Adrenal gland (tissue), 12 donors: Measurements from ENCODE around the gene IQGAP2. TPM values are rescaled to one million over a fixed set of nuclear protein-coding genes. Genes with fewer than 3 reads are reported as not detected.

Experiments
- DNase-seq, 7 donors: peaks; one replicate each; pipeline ENCODE4 v3.0.0-alpha.2; 2019 to 2020
- H3K27ac ChIP-seq, 5 donors: fragments of 200-600 bp; sonication (generic) in 4 of 5; 1 replicate in 3 of 5; 2 replicates in 2 of 5; pipeline versions ENCODE4 v1.5.1 to v1.8.0; 2016 to 2020; ENCODE audit warnings: mild to moderate bottlenecking in 1 of 5
- H3K27me3 ChIP-seq: fragments of 200-600 bp; 2 replicates; pipeline ENCODE4 v1.8.0; 2021
- H3K36me3 ChIP-seq, 2 donors: fragments of 200-600 bp; replicated peaks in 1 of 2; 1 replicate in 1 of 2; 2 replicates in 1 of 2; pipeline versions ENCODE4 v1.5.1 to v1.8.0; 2018 to 2022
- H3K4me1 ChIP-seq, 2 donors: fragments of 200-600 bp; replicated peaks in 1 of 2; 1 replicate in 1 of 2; 2 replicates in 1 of 2; pipeline versions ENCODE4 v1.5.1 to v1.8.0; 2018 to 2021
- H3K4me3 ChIP-seq, 4 donors: fragments of 200-600 bp; sonication (generic) in 3 of 4; one replicate each; pipeline ENCODE4 v1.5.1; 2016 to 2018
- H3K9me3 ChIP-seq, 3 donors: fragments of 200-600 bp; sonication (generic) in 1 of 3; replicated peaks in 1 of 3; 1 replicate in 2 of 3; 2 replicates in 1 of 3; pipeline versions ENCODE4 v1.5.1 to v1.8.0; 2016 to 2021
- POLR2A ChIP-seq, 2 donors: fragments of 450-650 bp; IDR thresholded peaks; one replicate each; pipeline ENCODE4 v1.6.1; 2017; ENCODE audit warnings: antibody characterized with exemption in 2 of 2, mild to moderate bottlenecking in 2 of 2, moderate library complexity in 1 of 2
- WGBS, 4 donors: extraction: QIAGEN DNeasy Blood & Tissue Kit in 2 of 4; methylation state at CpG; one replicate each; pipeline versions ENCODE4 v1.1.5 to v1.1.7; 2013 to 2017; 5-methylcytosine and 5-hydroxymethylcytosine counted together
- intact Hi-C, 2 donors: fragments of 100-400 bp; cut with DNase I; formaldehyde crosslinking; loops; one replicate each; pipeline versions ENCODE4 v1.14.1 to v1.15.0; 2022 to 2023
- polyA plus RNA-seq, 3 donors: library from polyadenylated mRNA; stranded (reverse); fragments of 200-250 nt in 2 of 3; fragments of 350-450 nt in 1 of 3; fragmentation: Illumina TruSeq in 1 of 3; extraction: RNeasy Lipid Tissue Mini Kit (QIAGEN cat#74804) in 1 of 3; gene quantifications; one replicate each; pipeline ENCODE4 v1.2.3, GENCODE V29; 2013 to 2014
- total RNA-seq, 9 donors: library from RNA; depleted of rRNA in 4 of 9; stranded (reverse); fragments of >200 nt in 4 of 9; fragments of 120-200 nt in 1 of 9; fragmentation: NEBNext Ultra II Directional in 1 of 9; extraction: Animal tissue kit (Norgen Biotek cat#: 25700) in 1 of 9; gene quantifications; one replicate each; pipeline versions ENCODE4 v1.1.0 to v1.2.4, GENCODE V29; 2013 to 2023
- TF ChIP-seq, protein P1 (sequence below), 6 experiments: fragments of 450-650 bp in 4 of 6; fragments of 200-600 bp in 2 of 6; sonication (generic) in 1 of 6; IDR thresholded peaks; 1 replicate in 5 of 6; 2 replicates in 1 of 6; pipeline versions ENCODE4 v1.5.1 to v1.8.0; 2016 to 2021; ENCODE audit warnings: antibody characterized with exemption in 6 of 6, mild to moderate bottlenecking in 2 of 6, moderate library complexity in 1 of 6
- donor health status: healthy with polysubstance abuse.
- donor health status: Bipolar disorder and iron deficiency.
- donor health status: DM: yes; HTN: yes; CAD: no.
- donor health status: DM: no; HTN: no; CAD: no.
- donor health status: DM: no; HTN: no; CAD: no.
- donor health status: DM: yes; HTN: yes; CAD: no.

Gene IQGAP2
- total and polyA plus RNA-seq, 12 donors = 14.9 to 77.3 (median 36.1) TPM

DNA sequence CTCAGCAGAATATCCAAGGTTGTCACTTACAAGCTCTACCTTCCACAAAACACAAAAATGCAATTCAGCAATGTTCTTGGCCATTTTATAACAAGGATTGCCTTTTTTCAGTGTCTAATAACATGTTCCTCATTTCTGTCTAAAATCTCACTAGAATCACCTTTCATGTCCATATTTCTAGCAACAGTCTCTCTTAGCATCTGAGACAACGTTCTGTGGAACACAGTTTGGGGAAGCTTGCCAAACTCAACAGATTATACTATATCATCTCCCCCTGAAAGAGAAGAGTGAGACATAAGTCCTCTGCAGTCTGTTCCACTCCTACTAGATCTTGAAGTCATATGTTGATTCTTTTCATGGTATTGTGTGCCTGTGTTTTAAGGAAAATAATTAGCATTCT is 149.5 kb downstream of the IQGAP2 start:
- Histone ChIP-seq H3K36me3 (no peaks in the 10 kb centered on the region), H3K9me3 (no peaks in the 10 kb centered on the region), H3K27me3 (no peaks in the 10 kb centered on the region), H3K27ac (peak overlapping the region in 1 of 5 donors; percentile 41), H3K4me3 (no peak overlapping the region), H3K4me1 (peaks cover 0 to 15% of the 10 kb centered on the region in 2 donors)
- no peak for TF ChIP-seq POLR2A (IDR thresholded peaks at IDR 0.05)
- TF ChIP-seq, protein P1, sequence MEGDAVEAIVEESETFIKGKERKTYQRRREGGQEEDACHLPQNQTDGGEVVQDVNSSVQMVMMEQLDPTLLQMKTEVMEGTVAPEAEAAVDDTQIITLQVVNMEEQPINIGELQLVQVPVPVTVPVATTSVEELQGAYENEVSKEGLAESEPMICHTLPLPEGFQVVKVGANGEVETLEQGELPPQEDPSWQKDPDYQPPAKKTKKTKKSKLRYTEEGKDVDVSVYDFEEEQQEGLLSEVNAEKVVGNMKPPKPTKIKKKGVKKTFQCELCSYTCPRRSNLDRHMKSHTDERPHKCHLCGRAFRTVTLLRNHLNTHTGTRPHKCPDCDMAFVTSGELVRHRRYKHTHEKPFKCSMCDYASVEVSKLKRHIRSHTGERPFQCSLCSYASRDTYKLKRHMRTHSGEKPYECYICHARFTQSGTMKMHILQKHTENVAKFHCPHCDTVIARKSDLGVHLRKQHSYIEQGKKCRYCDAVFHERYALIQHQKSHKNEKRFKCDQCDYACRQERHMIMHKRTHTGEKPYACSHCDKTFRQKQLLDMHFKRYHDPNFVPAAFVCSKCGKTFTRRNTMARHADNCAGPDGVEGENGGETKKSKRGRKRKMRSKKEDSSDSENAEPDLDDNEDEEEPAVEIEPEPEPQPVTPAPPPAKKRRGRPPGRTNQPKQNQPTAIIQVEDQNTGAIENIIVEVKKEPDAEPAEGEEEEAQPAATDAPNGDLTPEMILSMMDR (IDR thresholded peaks at IDR 0.05) = no peak
- DNase-seq = no peak
- 22 to 42% (median 32%) methylated on average over 1 of the region's 1 CpG for WGBS, 4 donors
- intact Hi-C loops = no loop called here

DNA sequence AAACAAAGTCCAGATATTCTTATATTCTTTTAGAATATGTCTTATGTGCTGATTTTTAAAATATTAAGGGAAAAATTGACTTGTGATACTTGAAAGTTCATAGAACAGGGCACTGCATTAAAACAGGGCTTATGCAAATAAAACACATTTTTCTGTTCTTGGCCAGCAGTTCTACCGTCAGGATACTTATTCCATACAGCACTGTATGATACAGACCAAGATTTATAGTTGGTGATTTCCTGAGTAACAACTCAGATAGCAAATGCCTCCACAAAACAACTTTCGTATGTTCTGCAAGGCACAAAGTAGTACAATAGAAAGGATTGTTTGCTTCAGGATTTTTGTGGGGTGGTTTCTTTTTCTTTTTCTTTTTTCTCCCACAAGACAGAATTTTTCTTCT is 150.2 kb downstream of the IQGAP2 start:
- Histone ChIP-seq H3K4me1 (peaks cover 0 to 8% of the 10 kb centered on the region in 2 donors), H3K4me3 (no peak overlapping the region), H3K27me3 (no peaks in the 10 kb centered on the region), H3K9me3 (no peaks in the 10 kb centered on the region), H3K36me3 (no peaks in the 10 kb centered on the region), H3K27ac (no peak overlapping the region)
- TF ChIP-seq POLR2A (IDR thresholded peaks at IDR 0.05) = no peak
- TF ChIP-seq, protein P1 (IDR thresholded peaks at IDR 0.05) = no peak
- no peak for DNase-seq
- intact Hi-C loops = no loop called here
- 67 to 82% (median 76%) methylated on average over 2 of the region's 2 CpGs for WGBS, 4 donors

DNA sequence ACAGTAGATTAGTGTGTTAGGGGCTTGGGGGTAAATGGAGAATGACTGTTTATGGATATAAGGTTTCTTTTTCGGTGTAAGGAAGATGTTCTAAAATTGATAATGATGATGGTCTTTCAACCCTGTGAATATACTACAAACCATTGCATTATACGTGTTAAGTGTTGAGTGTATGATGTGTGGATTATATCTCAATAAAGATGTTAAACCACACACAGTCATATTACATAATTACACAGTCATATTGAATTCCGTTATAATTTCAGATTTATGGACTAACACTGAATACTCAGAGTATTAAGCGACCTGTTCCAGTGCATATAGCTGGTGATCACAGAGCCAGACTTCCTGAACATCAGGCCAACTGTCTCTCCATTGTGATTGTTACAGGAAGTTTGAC is 152.0 kb downstream of the IQGAP2 start:
- 83 to 96% (median 90%) methylated on average over 4 of the region's 4 CpGs for WGBS, 4 donors
- no peak for TF ChIP-seq POLR2A (IDR thresholded peaks at IDR 0.05)
- TF ChIP-seq, protein P1 (IDR thresholded peaks at IDR 0.05) = no peak
- no peaks in the 10 kb centered on the region for H3K27me3 ChIP-seq

DNA sequence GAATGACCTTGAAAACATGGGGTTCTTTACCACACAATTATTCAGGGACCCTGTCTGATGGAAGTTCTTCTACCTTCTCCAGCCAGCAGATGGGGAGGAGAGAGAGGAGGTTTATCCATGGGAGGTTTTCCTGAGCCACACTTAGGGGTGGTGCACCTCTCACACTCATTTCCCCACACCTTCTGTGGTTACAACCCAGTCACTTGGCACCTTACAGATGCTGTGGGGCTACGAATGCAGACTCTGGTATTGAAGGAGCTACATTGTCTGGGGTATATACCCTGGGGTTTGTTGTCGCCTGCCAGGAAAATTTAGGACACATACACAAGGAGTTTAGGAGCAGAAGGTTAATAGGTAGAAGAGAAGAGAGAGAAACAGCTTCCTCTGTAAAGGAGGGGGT is 152.6 kb downstream of the IQGAP2 start:
- TF ChIP-seq POLR2A (IDR thresholded peaks at IDR 0.05) = no peak
- TF ChIP-seq, protein P1 (IDR thresholded peaks at IDR 0.05) = no peak
- H3K9me3 ChIP-seq = no peaks in the 10 kb centered on the region
- H3K36me3 ChIP-seq = no peaks in the 10 kb centered on the region
- H3K27ac ChIP-seq = no peak overlapping the region
- H3K27me3 ChIP-seq = no peaks in the 10 kb centered on the region
- peaks cover 0 to 1% of the 10 kb centered on the region in 2 donors for H3K4me1 ChIP-seq
- intact Hi-C loops = no loop called here
- no peak overlapping the region for H3K4me3 ChIP-seq
- 91 to 95% (median 93%) methylated on average over 2 of the region's 2 CpGs for WGBS, 4 donors
- DNase-seq = no peak

More for the DNA sequence above, 152.0 kb downstream of the IQGAP2 start:
- Histone ChIP-seq H3K9me3 (no peaks in the 10 kb centered on the region), H3K4me1 (no peaks in the 10 kb centered on the region), H3K4me3 (no peak overlapping the region), H3K36me3 (no peaks in the 10 kb centered on the region), H3K27ac (no peak overlapping the region)
- no peak for DNase-seq
- intact Hi-C loops = no loop called here
